Upper lobe of left lung (tissue), 4 donors: Measurements from ENCODE around the gene TK2.

Source experiments
- CTCF ChIP-seq, 6 experiments: fragments of 450-650 bp in 4 of 6; fragments of 200-600 bp in 2 of 6; sonication (generic) in 2 of 6; IDR thresholded peaks; one replicate each; pipeline ENCODE4 v1.5.1; 2016 to 2019; ENCODE audit warnings: antibody characterized with exemption in 6 of 6
- EP300 ChIP-seq, 4 donors: sonication (generic); formaldehyde crosslinking; IDR thresholded peaks; one replicate each; pipeline ENCODE4 v1.5.1; 2017; ENCODE audit warnings: antibody characterized with exemption in 4 of 4, control low read depth in 2 of 4
- POLR2A ChIP-seq, 4 donors: fragments of 450-650 bp; IDR thresholded peaks; one replicate each; pipeline ENCODE4 v1.5.1; 2016 to 2017; ENCODE audit warnings: antibody characterized with exemption in 4 of 4, mild to moderate bottlenecking in 2 of 4

- TF ChIP-seq POLR2A (IDR thresholded peaks at IDR 0.05): no peak
- TF ChIP-seq CTCF (IDR thresholded peaks at IDR 0.05): no peak
- no peak for TF ChIP-seq EP300 (IDR thresholded peaks at IDR 0.05)
These were observed 39.6 kb downstream of the TK2 start for GRCh38 chr16:66510298-66510697.
